ENCODE results near the gene CCL19.

GRCh38 chr9:34701023-34701768, 10.1 kb upstream of the CCL19 start:
- TF ChIP-seq EZH2 (IDR thresholded peaks at IDR 0.05) (no peak), POLR2AphosphoS5 (IDR thresholded peaks at IDR 0.05; ENCODE audit: borderline replicate concordance, low read depth, low read length) (no peak)
